ENCODE results near the gene SLC39A9.
"Not testable (repeated sequence)": the region's sequence is repeated elsewhere in the genome, so short reads cannot be mapped to it uniquely, and the experiment has no call there.

SLC39A9 gene

GRCh38 chr14:69476824-69477450, 78.4 kb downstream of the SLC39A9 start:
- not testable (repeated sequence) for DNase-seq (ENCODE audit: low spot score)

GRCh38 chr14:69478055-69478454, 79.6 kb downstream of the SLC39A9 start:
- not testable (repeated sequence) for DNase-seq (ENCODE audit: low spot score)

- DNase-seq (ENCODE audit: low spot score), result no peak
These were observed 81.2 kb downstream of the SLC39A9 start for GRCh38 chr14:69479696-69480095.

GRCh38 chr14:69480136-69480535, 81.6 kb downstream of the SLC39A9 start:
- DNase-seq (ENCODE audit: low spot score), result no peak

GRCh38 chr14:69481815-69482568, 83.5 kb downstream of the SLC39A9 start:
- DNase-seq (ENCODE audit: low spot score), result no peak

GRCh38 chr14:69483765-69484443, 85.4 kb downstream of the SLC39A9 start:
- DNase-seq (ENCODE audit: low spot score), result no peak

GRCh38 chr14:69484444-69485314, 86.2 kb downstream of the SLC39A9 start, which contains the start of gene PLEKHD1:
Gene PLEKHD1, plus strand, starts transcription at chr14:69484728. Its CDS starts 238 bp downstream, at chr14:69484966.
- DNase-seq (ENCODE audit: low spot score), result no peak

- DNase-seq (ENCODE audit: low spot score), result no peak
These were observed 86.8 kb downstream of the SLC39A9 start for GRCh38 chr14:69485315-69485660.

- no peak for DNase-seq (ENCODE audit: low spot score)
These were observed 87.2 kb downstream of the SLC39A9 start for GRCh38 chr14:69485701-69486100.

- DNase-seq (ENCODE audit: low spot score), result no peak
These were observed 88.7 kb downstream of the SLC39A9 start for GRCh38 chr14:69487226-69487625.

- no peak for DNase-seq (ENCODE audit: low spot score)
These were observed 89.3 kb downstream of the SLC39A9 start for GRCh38 chr14:69487771-69488170.

GRCh38 chr14:69489495-69489894, 91.0 kb downstream of the SLC39A9 start:
- no peak for DNase-seq (ENCODE audit: low spot score)

- DNase-seq (ENCODE audit: low spot score), result no peak
These were observed 91.9 kb downstream of the SLC39A9 start for GRCh38 chr14:69490219-69490918.

- DNase-seq (ENCODE audit: low spot score), result no peak
These were observed 92.7 kb downstream of the SLC39A9 start for GRCh38 chr14:69491193-69491592.

GRCh38 chr14:69493038-69493437, 94.5 kb downstream of the SLC39A9 start:
- no peak for DNase-seq (ENCODE audit: low spot score)

GRCh38 chr14:69493791-69494190, 95.3 kb downstream of the SLC39A9 start:
- DNase-seq (ENCODE audit: low spot score), result no peak

- no peak for DNase-seq (ENCODE audit: low spot score)
These were observed 96.9 kb downstream of the SLC39A9 start for GRCh38 chr14:69495341-69495921.

- not testable (repeated sequence) for DNase-seq (ENCODE audit: low spot score)
These were observed 99.4 kb downstream of the SLC39A9 start for GRCh38 chr14:69497866-69498265.

GRCh38 chr14:69498286-69498685, 99.8 kb downstream of the SLC39A9 start:
- not testable (repeated sequence) for DNase-seq (ENCODE audit: low spot score)

GRCh38 chr14:69499436-69499835, 100.9 kb downstream of the SLC39A9 start:
- DNase-seq (ENCODE audit: low spot score), result no peak

- DNase-seq (ENCODE audit: low spot score), result no peak
These were observed 101.6 kb downstream of the SLC39A9 start for GRCh38 chr14:69500096-69500495.

Data from CD4-positive, alpha-beta T cell treated with Interleukin-15 for 4 hours (primary cell).